Measurements from ENCODE around the gene HPCAL1. TPM values are rescaled to one million over a fixed set of nuclear protein-coding genes. Genes with fewer than 3 reads are reported as not detected.

HPCAL1 gene
- total RNA-seq, 1 experiment from 2014 or later = 56.8 TPM

GRCh38 chr2:10389573-10389972 lies 86.9 kb downstream of the HPCAL1 start:
- H3K27ac ChIP-seq = peak overlapping the region; percentile 8; the same call in 1 of the 2 replicates
- H3K27me3 ChIP-seq (replicated peaks) = no peaks in the 10 kb centered on the region
- no peak overlapping the region for H3K4me3 ChIP-seq
- no peaks in the 10 kb centered on the region for H3K36me3 ChIP-seq
- peaks cover 45% of the 10 kb centered on the region for H3K4me1 ChIP-seq (replicated peaks)
- H3K9me3 ChIP-seq (replicated peaks) = no peaks in the 10 kb centered on the region
- peak; percentile 56 to 68 for DNase-seq (ENCODE audit: low read depth in 1 of 2, low spot score in 2 of 2)

- no peak overlapping the region for H3K4me3 ChIP-seq
- peak overlapping the region; percentile 8 for H3K27ac ChIP-seq
- H3K4me1 ChIP-seq (replicated peaks) = peaks cover 43% of the 10 kb centered on the region
- no peaks in the 10 kb centered on the region for H3K9me3 ChIP-seq (replicated peaks)
- DNase-seq (ENCODE audit: low read depth in 1 of 2, low spot score in 2 of 2) = no peak
- H3K27me3 ChIP-seq (replicated peaks) = no peaks in the 10 kb centered on the region
- H3K36me3 ChIP-seq = no peaks in the 10 kb centered on the region
Observed at GRCh38 chr2:10390369-10390801, 87.7 kb downstream of the HPCAL1 start.

DNA sequence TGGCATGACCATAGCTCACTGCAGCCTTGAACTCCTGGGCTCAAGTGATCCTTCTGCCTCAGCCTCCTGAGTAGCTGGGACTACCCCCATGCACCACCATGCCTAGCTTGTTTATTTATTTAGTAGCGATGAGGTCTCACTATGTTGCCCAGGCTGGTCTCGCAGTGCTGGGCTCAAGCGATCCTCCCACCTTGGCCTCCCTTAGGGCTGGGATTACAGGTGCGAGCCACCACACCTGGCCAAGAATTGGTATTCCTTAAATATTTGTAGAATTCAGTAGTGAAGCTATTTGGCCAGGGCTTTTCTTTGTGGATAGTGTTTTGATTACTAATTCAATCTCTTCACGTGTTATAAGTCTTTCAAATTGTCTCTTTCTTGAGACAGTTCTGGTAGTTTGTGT lies 89.4 kb downstream of the HPCAL1 start:
- Histone ChIP-seq H3K4me3 (no peak overlapping the region), H3K9me3 (replicated peaks) (no peaks in the 10 kb centered on the region), H3K27ac (no peak overlapping the region), H3K4me1 (replicated peaks) (peaks cover 26% of the 10 kb centered on the region), H3K27me3 (replicated peaks) (no peaks in the 10 kb centered on the region), H3K36me3 (no peaks in the 10 kb centered on the region)
- DNase-seq (ENCODE audit: low read depth in 1 of 2, low spot score in 2 of 2) = no peak

GRCh38 chr2:10392548-10392947 lies 89.8 kb downstream of the HPCAL1 start:
- Histone ChIP-seq H3K36me3 (no peaks in the 10 kb centered on the region), H3K27ac (no peak overlapping the region), H3K27me3 (replicated peaks) (no peaks in the 10 kb centered on the region), H3K4me3 (no peak overlapping the region), H3K9me3 (replicated peaks) (no peaks in the 10 kb centered on the region), H3K4me1 (replicated peaks) (peaks cover 25% of the 10 kb centered on the region)
- DNase-seq (ENCODE audit: low read depth in 1 of 2, low spot score in 2 of 2) = no peak

GRCh38 chr2:10392951-10393639 lies 90.4 kb downstream of the HPCAL1 start:
- no peaks in the 10 kb centered on the region for H3K9me3 ChIP-seq (replicated peaks)
- H3K36me3 ChIP-seq = no peaks in the 10 kb centered on the region
- no peak overlapping the region for H3K4me3 ChIP-seq
- no peaks in the 10 kb centered on the region for H3K27me3 ChIP-seq (replicated peaks)
- DNase-seq (ENCODE audit: low read depth in 1 of 2, low spot score in 2 of 2) = no peak
- peaks cover 24% of the 10 kb centered on the region for H3K4me1 ChIP-seq (replicated peaks)
- H3K27ac ChIP-seq = no peak overlapping the region

GRCh38 chr2:10393640-10393982 lies 90.9 kb downstream of the HPCAL1 start:
- Histone ChIP-seq H3K4me1 (replicated peaks) (peaks cover 22% of the 10 kb centered on the region), H3K9me3 (replicated peaks) (no peaks in the 10 kb centered on the region), H3K27me3 (replicated peaks) (no peaks in the 10 kb centered on the region), H3K27ac (no peak overlapping the region), H3K4me3 (no peak overlapping the region), H3K36me3 (no peaks in the 10 kb centered on the region)
- no peak for DNase-seq (ENCODE audit: low read depth in 1 of 2, low spot score in 2 of 2)

DNA sequence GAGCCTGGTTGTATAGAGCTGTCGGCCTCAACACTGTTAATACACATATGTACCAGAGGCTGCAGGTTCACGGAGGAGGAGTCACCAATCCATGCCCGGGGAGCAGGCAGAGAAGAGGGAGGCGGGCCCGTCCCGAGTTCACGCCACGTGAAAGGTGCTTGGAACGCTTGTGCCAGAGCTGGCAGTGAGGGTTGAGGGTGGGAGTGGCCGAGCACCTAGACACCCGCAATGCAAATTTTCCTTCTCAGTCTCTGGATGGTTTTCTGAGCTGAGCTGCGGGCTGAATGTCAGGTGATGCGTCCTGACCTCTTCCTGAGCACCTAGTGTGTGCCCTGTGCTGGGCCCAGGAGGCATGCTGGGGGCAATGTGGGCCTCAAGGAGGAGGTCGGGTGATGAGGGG lies 93.2 kb downstream of the HPCAL1 start:
- peaks cover 8% of the 10 kb centered on the region; the same call in 1 of the 2 replicates for H3K36me3 ChIP-seq
- no peak overlapping the region for H3K4me3 ChIP-seq
- H3K27ac ChIP-seq = no peak overlapping the region
- H3K4me1 ChIP-seq (replicated peaks) = peaks cover 6% of the 10 kb centered on the region; the same call in 1 of the 2 replicates
- no peaks in the 10 kb centered on the region for H3K9me3 ChIP-seq (replicated peaks)
- DNase-seq (ENCODE audit: low read depth in 1 of 2, low spot score in 2 of 2) = no peak
- H3K27me3 ChIP-seq (replicated peaks) = no peaks in the 10 kb centered on the region

DNA sequence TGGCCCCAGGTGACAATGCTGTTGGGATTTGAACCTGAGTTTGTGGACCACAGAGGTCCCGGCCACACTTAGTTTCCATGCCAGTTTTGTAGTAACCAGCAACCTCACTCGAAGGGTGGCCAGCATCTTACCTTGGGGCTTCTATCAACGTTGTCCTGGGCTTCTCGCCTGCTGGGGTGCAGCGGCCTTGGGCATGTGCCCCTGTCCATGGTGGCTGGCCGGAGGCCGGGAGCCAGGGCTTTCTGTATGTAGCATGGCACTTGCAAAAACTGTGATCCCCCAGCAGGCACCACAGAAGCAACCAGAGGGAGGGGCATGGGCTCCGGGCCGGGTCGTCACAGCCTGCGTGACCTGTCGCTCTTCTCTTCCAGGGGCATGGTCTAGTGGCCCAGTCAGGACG lies 93.8 kb downstream of the HPCAL1 start:
- H3K4me3 ChIP-seq = no peak overlapping the region
- no peaks in the 10 kb centered on the region for H3K27me3 ChIP-seq (replicated peaks)
- H3K27ac ChIP-seq = no peak overlapping the region
- H3K4me1 ChIP-seq (replicated peaks) = peaks cover 8% of the 10 kb centered on the region
- peaks cover 8% of the 10 kb centered on the region; the same call in 1 of the 2 replicates for H3K36me3 ChIP-seq
- DNase-seq (ENCODE audit: low read depth in 1 of 2, low spot score in 2 of 2) = no peak
- H3K9me3 ChIP-seq (replicated peaks) = no peaks in the 10 kb centered on the region

GRCh38 chr2:10397297-10397875 lies 94.7 kb downstream of the HPCAL1 start:
- H3K27ac ChIP-seq = no peak overlapping the region

GRCh38 chr2:10397878-10398277 lies 95.2 kb downstream of the HPCAL1 start:
- no peaks in the 10 kb centered on the region for H3K27me3 ChIP-seq (replicated peaks)
- H3K4me1 ChIP-seq (replicated peaks) = peaks cover 22% of the 10 kb centered on the region
- no peak for DNase-seq (ENCODE audit: low read depth in 1 of 2, low spot score in 2 of 2)
- H3K4me3 ChIP-seq = no peak overlapping the region
- H3K9me3 ChIP-seq (replicated peaks) = no peaks in the 10 kb centered on the region
- peaks cover 8% of the 10 kb centered on the region; the same call in 1 of the 2 replicates for H3K36me3 ChIP-seq
- no peak overlapping the region for H3K27ac ChIP-seq

More at GRCh38 chr2:10397297-10397875, 94.7 kb downstream of the HPCAL1 start:
- peaks cover 8% of the 10 kb centered on the region; the same call in 1 of the 2 replicates for H3K36me3 ChIP-seq
- H3K4me1 ChIP-seq (replicated peaks) = peaks cover 18% of the 10 kb centered on the region
- no peak overlapping the region for H3K4me3 ChIP-seq
- H3K9me3 ChIP-seq (replicated peaks) = no peaks in the 10 kb centered on the region
- H3K27me3 ChIP-seq (replicated peaks) = no peaks in the 10 kb centered on the region
- DNase-seq (ENCODE audit: low read depth in 1 of 2, low spot score in 2 of 2) = no peak

GRCh38 chr2:10398496-10398895 lies 95.8 kb downstream of the HPCAL1 start:
- peaks cover 26% of the 10 kb centered on the region for H3K4me1 ChIP-seq (replicated peaks)

DNA sequence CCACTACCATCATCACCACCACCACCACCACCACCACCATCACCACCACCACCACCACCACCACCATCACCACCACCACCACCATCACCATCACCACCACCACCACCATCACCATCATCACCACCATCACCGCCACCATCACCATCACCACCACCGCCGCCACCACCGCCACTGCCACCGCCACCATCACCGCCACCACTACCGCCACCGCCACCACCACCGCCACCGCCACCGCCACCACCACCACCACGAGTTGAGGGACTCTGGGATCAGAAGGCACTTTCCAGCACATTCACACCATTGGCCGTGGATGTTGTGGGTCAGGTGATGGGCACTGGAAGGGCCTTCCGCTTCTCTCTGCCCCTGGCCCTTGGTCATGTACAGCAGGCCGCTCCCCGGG lies 96.7 kb downstream of the HPCAL1 start:
- H3K36me3 ChIP-seq = peaks cover 8% of the 10 kb centered on the region; the same call in 1 of the 2 replicates
- no peak overlapping the region for H3K4me3 ChIP-seq
- H3K27me3 ChIP-seq (replicated peaks) = no peaks in the 10 kb centered on the region
- peaks cover 35% of the 10 kb centered on the region for H3K4me1 ChIP-seq (replicated peaks)
- DNase-seq (ENCODE audit: low read depth in 1 of 2, low spot score in 2 of 2) = no peak
- no peak overlapping the region for H3K27ac ChIP-seq
- H3K9me3 ChIP-seq (replicated peaks) = no peaks in the 10 kb centered on the region

More at GRCh38 chr2:10398496-10398895, 95.8 kb downstream of the HPCAL1 start:
- H3K4me3 ChIP-seq = no peak overlapping the region
- peaks cover 8% of the 10 kb centered on the region; the same call in 1 of the 2 replicates for H3K36me3 ChIP-seq
- no peaks in the 10 kb centered on the region for H3K27me3 ChIP-seq (replicated peaks)
- no peak overlapping the region for H3K27ac ChIP-seq
- DNase-seq (ENCODE audit: low read depth in 1 of 2, low spot score in 2 of 2) = no peak
- H3K9me3 ChIP-seq (replicated peaks) = no peaks in the 10 kb centered on the region

- Histone ChIP-seq H3K36me3 (peaks cover 8% of the 10 kb centered on the region; the same call in 1 of the 2 replicates), H3K4me3 (no peak overlapping the region), H3K27me3 (replicated peaks) (no peaks in the 10 kb centered on the region), H3K4me1 (replicated peaks) (peaks cover 42% of the 10 kb centered on the region), H3K9me3 (replicated peaks) (no peaks in the 10 kb centered on the region), H3K27ac (no peak overlapping the region)
- no peak for DNase-seq (ENCODE audit: low read depth in 1 of 2, low spot score in 2 of 2)
Observed at GRCh38 chr2:10400002-10400401, 97.3 kb downstream of the HPCAL1 start.

DNA sequence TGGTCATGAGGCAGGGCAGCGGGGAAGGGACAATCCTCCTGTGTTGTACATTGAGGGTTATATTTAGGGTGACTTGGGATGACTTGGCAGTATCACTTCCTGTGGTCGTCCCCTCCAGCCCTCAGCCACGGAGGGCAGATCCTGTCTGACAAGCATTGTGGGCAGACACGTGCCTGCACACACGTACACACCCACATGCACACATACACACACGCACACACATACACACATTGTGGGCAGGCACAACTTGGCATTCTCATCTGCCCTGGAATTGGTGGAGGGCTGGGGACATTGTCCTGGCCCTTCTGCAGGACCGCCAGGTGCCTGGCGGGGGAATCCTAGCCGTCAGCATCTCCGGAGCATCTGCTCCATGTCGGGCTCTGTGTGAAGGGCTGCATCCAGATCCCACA lies 97.9 kb downstream of the HPCAL1 start:
- H3K9me3 ChIP-seq (replicated peaks) = no peaks in the 10 kb centered on the region
- H3K4me3 ChIP-seq = no peak overlapping the region
- H3K4me1 ChIP-seq (replicated peaks) = peaks cover 47% of the 10 kb centered on the region
- no peak overlapping the region for H3K27ac ChIP-seq
- peaks cover 8% of the 10 kb centered on the region; the same call in 1 of the 2 replicates for H3K36me3 ChIP-seq
- DNase-seq (ENCODE audit: low read depth in 1 of 2, low spot score in 2 of 2) = no peak
- no peaks in the 10 kb centered on the region for H3K27me3 ChIP-seq (replicated peaks)
